ENCODE data around the gene GALNT11. TPM values are rescaled to one million over a fixed set of nuclear protein-coding genes. Genes with fewer than 3 reads are reported as not detected.

The GALNT11 gene
- total RNA-seq, 2 donors from 2014 or later, result 16.3 to 21.0 TPM

DNA sequence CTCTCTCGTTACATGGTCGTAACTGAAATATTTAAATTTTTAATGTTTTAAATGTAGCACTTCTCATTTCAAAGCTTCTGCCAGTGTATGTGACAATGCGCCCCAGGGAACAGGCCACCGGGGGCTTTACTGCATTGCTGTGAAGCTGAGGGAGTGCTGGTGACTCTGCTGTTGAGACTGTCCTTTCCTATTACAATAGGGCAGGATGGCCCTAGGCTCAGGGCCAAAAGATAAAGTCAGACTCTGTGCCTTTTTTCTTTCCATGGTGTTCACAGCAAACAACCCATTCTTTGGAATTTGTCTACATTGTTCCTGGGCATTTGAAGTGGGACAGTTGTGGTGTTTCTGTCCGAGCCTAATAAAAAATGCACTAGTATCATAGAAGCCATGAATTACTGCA, 107.3 kb downstream of the GALNT11 start:
- DNase-seq (no peak), ATAC-seq (no peak)
- intact Hi-C loops (cut with DNase I, micrococcal nuclease), result no loop called here

DNA sequence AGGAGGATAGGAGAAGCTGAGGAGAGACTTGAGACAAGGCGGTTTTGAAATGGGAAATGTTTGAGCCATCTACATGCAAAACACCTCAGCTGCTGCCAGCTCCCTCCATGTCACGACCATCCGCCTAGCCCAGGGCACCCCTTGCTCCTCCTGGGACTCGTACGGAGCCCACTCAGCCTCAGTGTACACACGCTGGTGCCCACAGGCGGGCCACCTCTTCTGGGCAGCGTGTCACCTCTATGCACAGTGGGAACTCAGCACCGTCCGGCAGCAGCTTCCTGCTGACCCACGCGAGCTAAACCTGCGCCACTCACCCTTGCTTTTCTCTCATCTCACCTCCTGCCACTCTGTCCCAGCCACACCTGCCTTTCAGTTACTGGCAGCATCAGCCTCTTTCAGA, 108.3 kb downstream of the GALNT11 start:
- intact Hi-C loops (cut with DNase I, micrococcal nuclease), result no loop called here
- DNase-seq, result no peak
- ATAC-seq, result peak; percentile 10

GRCh38 chr7:152136686-152137085, 111.2 kb downstream of the GALNT11 start:
- intact Hi-C loops (cut with DNase I, micrococcal nuclease), result no loop called here
- ATAC-seq (no peak), DNase-seq (no peak)

GRCh38 chr7:152137476-152138025, 112.1 kb downstream of the GALNT11 start:
- DNase-seq, result no peak
- intact Hi-C loops (cut with DNase I, micrococcal nuclease), result no loop called here
- ATAC-seq, result no peak

DNA sequence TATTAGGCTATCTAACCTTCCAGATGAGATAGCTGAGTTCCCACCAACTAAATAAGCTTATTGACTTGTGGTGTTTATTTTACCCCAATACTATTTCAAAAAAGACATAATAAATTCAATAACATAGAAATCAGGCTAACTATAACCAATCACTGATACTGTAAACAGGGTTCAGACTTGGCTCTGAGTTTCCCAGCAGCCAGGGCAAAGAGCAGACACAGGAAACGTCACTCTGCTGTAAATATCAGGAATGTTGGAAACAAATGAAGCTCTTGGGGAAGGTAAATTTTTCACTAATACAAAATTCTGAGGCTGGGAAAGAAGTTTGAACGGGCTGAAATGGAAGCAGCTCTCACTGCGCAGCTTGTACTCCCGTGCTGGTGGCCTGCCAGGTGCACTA, 114.6 kb downstream of the GALNT11 start:
- DNase-seq (no peak), ATAC-seq (no peak)
- intact Hi-C loops (cut with DNase I, micrococcal nuclease), result no loop called here

DNA sequence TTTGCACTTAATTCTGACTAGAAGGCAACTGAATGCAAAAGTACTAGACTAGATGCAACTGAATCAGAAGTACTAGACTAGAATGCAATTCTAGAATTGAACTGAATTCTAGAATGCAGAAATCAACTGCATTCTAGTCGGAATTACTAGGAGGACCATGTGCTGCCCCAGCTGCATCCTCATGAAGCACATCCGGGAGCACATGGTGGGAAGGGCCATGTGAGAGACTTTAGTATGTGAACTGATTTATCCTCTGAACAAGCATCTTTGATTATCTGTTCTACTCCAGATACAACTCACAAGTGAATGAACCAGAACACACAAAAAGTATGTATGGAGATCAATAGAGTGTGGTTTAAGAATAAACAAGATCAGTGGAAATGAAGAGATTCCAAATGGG, 115.1 kb downstream of the GALNT11 start:
- no peak for DNase-seq
- intact Hi-C loops (cut with DNase I, micrococcal nuclease), result no loop called here
- ATAC-seq, result no peak

DNA sequence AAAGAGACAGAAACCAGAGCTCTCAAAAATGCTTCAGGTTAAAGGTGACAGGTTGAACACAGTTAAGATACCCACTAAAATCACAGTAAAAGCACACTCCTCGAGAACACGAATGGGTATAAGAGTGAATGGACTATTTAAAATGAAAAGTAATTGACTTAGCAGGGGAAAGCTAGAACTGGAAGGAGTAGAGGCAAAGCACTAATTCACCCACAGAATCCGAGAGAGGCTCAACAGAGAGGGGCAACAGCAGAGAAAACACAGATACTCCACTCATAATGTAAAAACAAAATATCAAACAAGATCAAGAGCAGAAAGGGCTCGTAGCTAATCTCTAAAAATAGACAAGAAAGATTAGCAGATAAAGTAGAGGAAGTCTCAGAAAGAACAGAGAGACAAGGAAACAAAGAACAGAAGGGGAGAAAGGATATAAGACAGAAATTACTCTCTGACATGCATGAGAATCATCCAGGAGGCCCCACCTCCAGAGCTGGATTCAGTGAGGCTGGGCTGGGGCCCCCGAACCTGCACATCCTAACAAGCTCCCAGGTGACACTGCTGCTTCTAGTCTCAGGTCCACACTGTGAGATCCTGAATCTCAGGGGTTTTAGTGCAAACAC, 117.6 kb downstream of the GALNT11 start:
- DNase-seq (no peak), ATAC-seq (no peak)
- intact Hi-C loops (cut with DNase I, micrococcal nuclease), result no loop called here

GRCh38 chr7:152144557-152145245, 119.2 kb downstream of the GALNT11 start:
- ATAC-seq (no peak), DNase-seq (no peak)
- intact Hi-C loops (cut with DNase I, micrococcal nuclease), result no loop called here

DNA sequence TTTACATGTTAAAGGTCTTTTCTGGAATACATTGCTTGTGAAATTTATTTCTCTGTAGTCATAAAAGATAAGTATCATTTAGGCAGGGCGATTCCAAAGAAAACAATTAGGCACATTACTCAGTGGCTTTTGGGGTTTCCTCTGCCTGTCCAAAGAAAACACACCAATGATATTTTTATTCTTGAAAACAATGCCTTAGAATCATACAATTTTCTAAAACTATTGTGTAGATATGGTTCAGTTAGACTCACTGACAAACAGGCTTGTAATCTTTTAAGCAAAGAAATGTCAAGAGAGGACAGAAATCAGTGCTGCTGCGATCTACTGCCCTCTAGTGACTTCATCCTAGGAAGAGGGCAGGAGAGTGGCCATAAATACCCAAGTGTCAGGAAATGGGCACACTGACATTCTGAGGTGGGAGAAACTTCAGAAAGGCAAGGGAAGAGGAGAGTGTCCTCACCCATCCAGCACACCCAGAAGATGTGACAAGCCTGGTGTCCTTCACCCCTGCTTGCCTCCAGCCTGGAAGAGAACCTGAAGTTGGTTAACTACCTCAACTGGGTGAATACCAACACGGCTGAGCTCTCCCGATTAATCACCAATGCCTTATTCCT, 120.5 kb downstream of the GALNT11 start:
- ATAC-seq (peak; percentile 84), DNase-seq (no peak)
- intact Hi-C loops (cut with DNase I, micrococcal nuclease), result no loop called here

DNA sequence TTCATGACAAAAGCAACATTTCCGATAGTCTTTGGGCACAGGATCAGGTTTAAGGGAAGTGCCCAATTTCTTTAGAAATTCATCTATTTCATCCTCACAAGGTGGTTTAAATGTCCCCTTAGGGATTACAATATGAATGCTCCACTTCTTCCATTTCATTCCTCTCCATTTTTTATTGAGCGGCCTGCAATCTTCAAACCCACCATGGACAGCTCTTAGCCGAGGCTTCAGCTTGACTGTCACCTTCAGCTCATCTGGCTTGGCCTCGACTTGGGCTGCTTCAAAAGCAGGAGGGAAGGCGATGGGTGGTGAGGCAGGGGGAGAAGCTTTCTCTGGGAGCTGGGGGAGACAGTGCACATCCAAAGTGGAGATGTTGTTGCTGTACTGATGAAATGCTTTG, 123.2 kb downstream of the GALNT11 start:
- DNase-seq, result no peak
- no peak for ATAC-seq
- intact Hi-C loops (cut with DNase I, micrococcal nuclease), result no loop called here

- ATAC-seq (no peak), DNase-seq (no peak)
- intact Hi-C loops (cut with DNase I, micrococcal nuclease), result no loop called here
Observed at GRCh38 chr7:152149363-152149762, 123.9 kb downstream of the GALNT11 start.

DNA sequence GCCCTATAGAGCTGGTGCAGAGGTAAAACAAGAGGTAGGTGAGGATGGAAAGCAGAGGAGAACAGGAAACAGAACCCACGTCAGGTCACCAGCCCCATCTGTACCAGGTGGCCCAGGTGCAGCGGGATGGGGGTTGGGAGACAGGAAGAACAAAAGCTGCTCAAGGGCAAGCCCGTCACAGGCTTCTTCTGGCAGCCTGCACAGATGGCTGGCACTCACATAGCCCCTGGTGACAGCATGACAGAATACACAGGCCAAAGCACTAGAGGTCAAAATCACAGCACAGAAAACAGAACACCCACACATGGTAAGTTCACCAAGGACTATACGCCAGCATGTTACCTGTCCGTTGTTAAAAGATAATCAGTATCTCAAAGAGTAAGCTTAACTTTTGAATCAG, 126.8 kb downstream of the GALNT11 start:
- intact Hi-C loops (cut with DNase I, micrococcal nuclease), result no loop called here
- DNase-seq, result no peak
- ATAC-seq, result no peak

DNA sequence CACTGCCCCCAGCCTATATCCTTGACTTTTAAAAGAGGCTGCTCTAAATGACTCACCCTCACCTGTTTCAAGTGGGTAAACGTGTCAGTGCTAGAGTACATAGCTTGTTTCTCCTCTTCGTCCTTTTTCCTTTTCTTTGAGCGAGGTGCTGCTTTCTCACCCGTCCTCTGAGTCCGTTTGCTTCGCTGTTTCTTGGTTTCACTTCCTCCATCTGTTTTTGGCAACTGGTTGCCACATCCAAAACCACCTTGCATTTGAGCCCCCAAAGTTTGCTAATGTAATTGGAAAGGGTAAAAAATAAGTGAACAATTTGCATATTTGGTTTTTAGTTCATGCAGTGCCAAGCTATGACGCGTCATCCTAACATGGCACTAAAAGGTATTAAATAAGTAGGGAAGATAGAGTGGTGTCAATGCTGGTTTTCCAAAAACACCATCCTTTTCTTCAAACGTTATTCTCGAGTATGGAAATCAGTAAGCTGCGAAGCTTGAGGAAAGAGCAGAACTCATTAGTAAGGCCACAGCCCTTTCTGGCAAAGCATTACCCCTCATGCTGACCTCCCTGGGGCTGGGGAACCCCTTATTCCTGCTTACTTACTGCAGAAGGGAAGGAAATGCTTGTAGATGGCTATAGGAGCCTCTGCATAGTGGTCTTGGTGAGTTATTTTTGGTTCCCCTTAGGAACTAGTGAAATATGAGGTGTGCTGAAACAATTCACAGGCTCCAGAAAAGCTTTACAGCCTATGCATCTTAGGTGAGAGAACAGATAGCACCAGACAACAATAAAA, 133.5 kb downstream of the GALNT11 start:
- DNase-seq (no peak), ATAC-seq (no peak)
- intact Hi-C loops (cut with DNase I, micrococcal nuclease), result no loop called here

- intact Hi-C loops (cut with DNase I, micrococcal nuclease), result no loop called here
- no peak for ATAC-seq
- DNase-seq, result no peak
Observed at GRCh38 chr7:152161171-152161570, 135.7 kb downstream of the GALNT11 start.

DNA sequence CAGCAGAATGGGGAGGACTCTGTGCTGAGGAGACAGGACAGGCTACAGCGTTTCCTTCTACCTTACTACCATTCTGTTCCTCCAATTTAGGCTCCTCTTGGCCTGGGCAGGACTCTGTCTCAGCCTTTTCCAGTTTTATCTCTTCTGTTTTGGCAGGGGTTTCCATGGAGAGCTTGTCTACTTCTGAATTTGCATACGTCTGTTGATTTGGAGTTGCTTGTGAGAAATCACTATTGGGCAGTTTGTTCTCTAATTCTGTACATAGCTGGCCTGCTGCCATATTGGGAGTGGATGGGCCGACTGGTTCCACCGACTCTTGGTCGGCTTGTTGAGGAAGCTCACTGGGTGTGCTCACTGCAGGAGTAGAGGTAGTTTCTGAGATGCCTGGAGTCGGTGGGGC, 136.8 kb downstream of the GALNT11 start:
- ATAC-seq (no peak), DNase-seq (no peak)
- intact Hi-C loops (cut with DNase I, micrococcal nuclease), result no loop called here

Other genes starting within 250 kb of the GALNT11 start
- gene PRKAG2, start 148.6 kb upstream of the GALNT11 start, total RNA-seq, result 10 to 100 TPM; 46.1 to 54.6 TPM
- not detected for gene GALNTL5, start 69.2 kb upstream of the GALNT11 start, total RNA-seq

All from left colon (tissue), 2 donors.